ENCODE data around the gene MRPS7. TPM values are rescaled to one million over a fixed set of nuclear protein-coding genes. Genes with fewer than 3 reads are reported as not detected.

Gene MRPS7
- total and polyA plus RNA-seq, 2 donors (not counting 1 experiment from before 2014, with no cell fraction given): 25.1 to 42.6 TPM

DNA sequence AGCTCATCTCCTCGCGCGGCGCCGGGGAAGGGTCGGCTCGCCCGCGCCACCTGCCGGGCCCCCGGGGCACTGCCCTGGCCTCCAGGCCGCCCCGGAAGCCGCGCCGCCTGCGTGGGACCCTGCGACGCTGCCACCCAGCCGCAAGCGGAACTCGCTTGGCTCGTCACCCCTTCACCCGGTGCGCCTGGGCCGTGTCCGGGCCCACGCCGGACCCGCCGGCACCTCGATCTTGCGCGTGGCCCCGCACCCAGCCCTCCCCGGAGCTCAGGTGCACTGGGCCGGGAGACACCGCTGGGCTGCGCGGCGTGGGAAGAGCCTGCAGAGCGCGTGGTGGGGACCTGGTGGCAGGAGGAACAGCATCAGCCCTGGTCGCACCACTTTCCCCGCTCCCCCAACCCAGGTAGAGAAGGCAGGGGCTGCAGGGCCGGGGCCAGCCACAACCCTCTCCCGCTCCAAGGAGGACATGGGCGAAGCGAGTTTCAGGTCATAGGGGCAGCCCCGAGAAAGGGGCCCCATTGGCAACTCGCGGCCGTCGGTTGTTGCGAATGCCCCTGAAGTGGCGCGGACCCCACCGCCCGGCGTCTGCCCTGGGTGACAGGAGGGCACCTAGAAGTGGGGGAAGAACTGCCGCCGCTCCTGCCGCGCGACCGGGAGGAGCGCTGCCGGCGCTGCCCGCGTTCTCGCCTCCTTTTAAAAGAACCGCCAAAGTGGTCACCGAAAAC lies 9.7 kb downstream of the MRPS7 start:
- peak overlapping the region; percentile 78 to 83 for H3K27ac ChIP-seq (ENCODE audit: low read length in 2 of 2)
- H3K4me3 ChIP-seq (ENCODE audit: control extremely low read depth in 1 of 5, extremely low read depth in 1 of 5, insufficient read depth in 1 of 5, low read depth in 2 of 5, low read length in 4 of 5): peak overlapping the region; percentile 26 to 93 (median 74)
- intact Hi-C loops (cut with micrococcal nuclease): loop anchor here (1.0 to 2.0 kb wide), 8 partner anchors 10 to 310 kb away; partner anchors contain the start of genes GGA3, GRB2, MRPS7 and NUP85
- ATAC-seq (ENCODE audit: low read depth) (peak; percentile 90), DNase-seq (peak; percentile 94)
- peak overlapping the region; percentile 88 for H3K9ac ChIP-seq (ENCODE audit: low read length)
- ChIA-PET POLR2A (interaction anchor here (0.5 to 4.2 kb wide), 20 partner anchors 10 to 586 kb away, joined by 3 to 40 read pairs (median 4); partner anchors contain the start of genes GGA3, GRB2, MRPS7 and NUP85), CTCF (interaction anchor here (0.6 to 3.7 kb wide), 40 partner anchors 10 to 492 kb away, joined by 3 to 62 read pairs (median 4); partner anchors contain the start of genes FDXR, GGA3, GRB2 and LLGL2)
- Mint-ChIP-seq H3K4me3 (peak overlapping the region; percentile 88), H3K27me3 (no peaks in the 10 kb centered on the region), H3K9me3 (ENCODE audit: insufficient read depth) (no peaks in the 10 kb centered on the region), H3K4me1 (peaks cover 23% of the 10 kb centered on the region), H3K27ac (peak overlapping the region; percentile 82)
- peaks cover 17 to 28% of the 10 kb centered on the region in 2 donors for H3K4me1 ChIP-seq (ENCODE audit: control insufficient read depth in 2 of 2, insufficient read depth in 2 of 2, low read length in 2 of 2)
- H3K9me3 ChIP-seq (ENCODE audit: control extremely low read depth in 1 of 3, control insufficient read depth in 2 of 3, insufficient read depth in 1 of 3, low read length in 2 of 3): no peaks in the 10 kb centered on the region
- peaks cover 23% of the 10 kb centered on the region for H3K79me2 ChIP-seq (ENCODE audit: control insufficient read depth, insufficient read depth, low read length)
- TF ChIP-seq EZH2 (IDR thresholded peaks at IDR 0.05; ENCODE audit: borderline replicate concordance, insufficient read depth, low read depth, low read length, poor library complexity, severe bottlenecking): no peak
- TF ChIP-seq, protein P1, sequence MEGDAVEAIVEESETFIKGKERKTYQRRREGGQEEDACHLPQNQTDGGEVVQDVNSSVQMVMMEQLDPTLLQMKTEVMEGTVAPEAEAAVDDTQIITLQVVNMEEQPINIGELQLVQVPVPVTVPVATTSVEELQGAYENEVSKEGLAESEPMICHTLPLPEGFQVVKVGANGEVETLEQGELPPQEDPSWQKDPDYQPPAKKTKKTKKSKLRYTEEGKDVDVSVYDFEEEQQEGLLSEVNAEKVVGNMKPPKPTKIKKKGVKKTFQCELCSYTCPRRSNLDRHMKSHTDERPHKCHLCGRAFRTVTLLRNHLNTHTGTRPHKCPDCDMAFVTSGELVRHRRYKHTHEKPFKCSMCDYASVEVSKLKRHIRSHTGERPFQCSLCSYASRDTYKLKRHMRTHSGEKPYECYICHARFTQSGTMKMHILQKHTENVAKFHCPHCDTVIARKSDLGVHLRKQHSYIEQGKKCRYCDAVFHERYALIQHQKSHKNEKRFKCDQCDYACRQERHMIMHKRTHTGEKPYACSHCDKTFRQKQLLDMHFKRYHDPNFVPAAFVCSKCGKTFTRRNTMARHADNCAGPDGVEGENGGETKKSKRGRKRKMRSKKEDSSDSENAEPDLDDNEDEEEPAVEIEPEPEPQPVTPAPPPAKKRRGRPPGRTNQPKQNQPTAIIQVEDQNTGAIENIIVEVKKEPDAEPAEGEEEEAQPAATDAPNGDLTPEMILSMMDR (IDR thresholded peaks at IDR 0.05): peak; percentile 73
- whole genome bisulfite sequencing (ENCODE audit: insufficient coverage): under 1% methylated on average over 74 of the region's 74 CpGs
- no peaks in the 10 kb centered on the region for H3K27me3 ChIP-seq (replicated peaks in 1 of 4; ENCODE audit: control extremely low read depth in 1 of 4, control insufficient read depth in 3 of 4, insufficient read depth in 4 of 4, low read length in 3 of 4)
- H3K36me3 ChIP-seq (replicated peaks in 1 of 2; ENCODE audit: control extremely low read depth in 1 of 2, control insufficient read depth in 1 of 2, extremely low read depth in 1 of 2, insufficient read depth in 2 of 2, low read length in 1 of 2): peaks cover 0 to 19% of the 10 kb centered on the region in 2 experiments
- no peaks in the 10 kb centered on the region for H4K20me1 ChIP-seq (ENCODE audit: control insufficient read depth, insufficient read depth, low read length, poor library complexity, severe bottlenecking)
- H2AFZ ChIP-seq (ENCODE audit: insufficient read depth, low read depth, low read length, poor library complexity, severe bottlenecking): peak overlapping the region; percentile 93
- H3K4me2 ChIP-seq (replicated peaks; ENCODE audit: low read depth, low read length, poor library complexity, severe bottlenecking): peak overlapping the region; percentile 95
